Activated CD8-positive, alpha-beta memory T cell treated with anti-CD3 and anti-CD28 coated beads for 24 hours (primary cell): ENCODE results near the gene CCNT2.
"Not testable (repeated sequence)": the region's sequence is repeated elsewhere in the genome, so short reads cannot be mapped to it uniquely, and the experiment has no call there.

ENCODE experiments used
- DNase-seq: peaks from one replicate; pipeline ENCODE4 v3.0.0-alpha.2; 2020

The CCNT2 gene

DNA sequence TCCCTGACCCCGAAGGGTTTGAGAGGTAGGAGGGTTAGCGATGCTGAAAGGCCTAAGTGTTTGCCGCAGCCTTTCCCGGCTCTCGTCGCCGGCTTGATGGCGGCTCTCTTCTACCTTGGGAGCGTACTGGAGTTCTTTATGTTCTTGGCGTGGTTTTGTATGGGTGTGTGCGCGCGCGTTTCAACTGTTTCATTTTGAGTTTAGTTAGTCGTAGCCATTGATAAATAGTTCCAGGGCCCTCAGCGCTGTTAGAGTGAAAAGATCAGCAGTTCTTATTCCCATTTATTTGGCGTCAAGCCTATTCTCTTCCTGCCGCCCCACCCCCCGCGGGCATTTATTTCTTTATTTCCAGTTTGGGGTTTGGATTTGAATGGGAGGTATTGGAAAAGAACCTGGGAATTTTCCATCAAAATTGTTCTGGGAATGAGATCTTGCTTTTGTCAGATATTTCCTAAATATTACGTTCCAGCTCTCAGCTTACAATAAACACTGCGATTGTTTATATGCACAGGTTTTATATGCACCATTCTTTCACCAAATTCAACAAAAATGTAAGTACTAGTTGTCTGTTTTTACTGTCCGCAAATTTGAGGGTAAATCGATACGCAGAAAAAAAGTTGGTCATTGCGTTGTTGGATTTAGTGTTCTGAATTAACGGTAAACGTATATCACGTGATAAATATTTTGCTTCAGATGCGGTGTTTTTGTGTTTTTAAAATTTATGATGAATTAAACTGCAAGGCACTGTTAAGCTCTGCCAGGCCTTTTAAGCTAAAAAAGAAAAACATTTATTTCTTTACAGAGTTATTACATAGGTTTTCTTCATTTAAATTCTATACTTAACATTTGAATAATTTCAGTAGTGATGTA, 954 bp downstream of the CCNT2 start:
- no peak for DNase-seq

GRCh38 chr2:134924912-134925311, 6.3 kb downstream of the CCNT2 start:
- no peak for DNase-seq

DNA sequence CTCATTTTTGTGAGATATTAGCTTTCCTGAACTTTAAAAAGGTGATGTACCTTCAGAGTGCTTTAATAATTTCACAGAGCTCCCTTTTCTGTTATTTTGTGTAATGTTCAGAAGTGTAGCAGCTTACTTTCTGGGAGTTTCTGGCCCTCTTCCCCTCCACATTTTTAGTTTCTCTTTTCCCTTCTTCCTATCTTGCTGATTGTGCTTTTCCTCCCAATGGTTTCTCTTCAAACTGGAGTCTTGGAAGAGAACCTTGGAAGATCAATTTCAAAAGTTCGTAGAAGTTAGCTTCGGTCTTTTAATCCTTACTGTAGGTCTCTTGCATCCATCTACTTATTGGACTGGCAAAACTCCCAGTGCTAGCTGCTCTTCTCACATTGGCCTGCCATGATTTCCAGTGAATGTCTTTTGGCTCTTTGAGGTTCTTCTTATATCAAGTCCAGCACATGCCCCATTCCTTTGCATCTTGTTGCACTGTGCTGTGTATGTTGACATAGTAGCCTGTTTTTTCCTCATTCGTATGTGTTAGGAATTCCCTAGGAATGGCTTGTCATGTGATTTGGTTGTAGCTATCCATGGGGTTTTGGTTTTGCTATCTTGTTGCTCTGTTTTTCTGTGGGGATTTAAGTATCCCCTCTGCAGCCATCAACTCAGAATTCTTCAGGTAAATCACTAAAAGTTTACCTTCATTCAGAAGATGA, 7.8 kb downstream of the CCNT2 start:
- no peak for DNase-seq

DNA sequence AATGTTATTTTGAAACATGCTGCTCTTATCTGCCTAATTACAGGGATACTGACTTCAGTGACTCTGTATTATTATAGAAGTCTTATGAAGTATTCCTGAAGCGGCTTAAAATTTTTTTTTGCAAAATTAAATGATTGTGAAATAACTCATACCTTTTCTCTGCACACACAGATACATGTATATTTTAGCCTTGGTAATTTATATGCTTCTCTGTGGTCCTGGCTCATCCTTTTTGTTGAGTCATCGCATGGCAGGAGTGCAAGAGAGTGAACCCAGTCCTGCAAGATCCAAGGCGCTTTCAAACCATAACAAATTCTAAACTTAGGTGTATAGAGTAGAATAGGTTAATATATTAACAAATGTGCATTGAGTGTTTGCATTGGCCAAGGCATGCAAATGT, 8.6 kb downstream of the CCNT2 start:
- no peak for DNase-seq

DNA sequence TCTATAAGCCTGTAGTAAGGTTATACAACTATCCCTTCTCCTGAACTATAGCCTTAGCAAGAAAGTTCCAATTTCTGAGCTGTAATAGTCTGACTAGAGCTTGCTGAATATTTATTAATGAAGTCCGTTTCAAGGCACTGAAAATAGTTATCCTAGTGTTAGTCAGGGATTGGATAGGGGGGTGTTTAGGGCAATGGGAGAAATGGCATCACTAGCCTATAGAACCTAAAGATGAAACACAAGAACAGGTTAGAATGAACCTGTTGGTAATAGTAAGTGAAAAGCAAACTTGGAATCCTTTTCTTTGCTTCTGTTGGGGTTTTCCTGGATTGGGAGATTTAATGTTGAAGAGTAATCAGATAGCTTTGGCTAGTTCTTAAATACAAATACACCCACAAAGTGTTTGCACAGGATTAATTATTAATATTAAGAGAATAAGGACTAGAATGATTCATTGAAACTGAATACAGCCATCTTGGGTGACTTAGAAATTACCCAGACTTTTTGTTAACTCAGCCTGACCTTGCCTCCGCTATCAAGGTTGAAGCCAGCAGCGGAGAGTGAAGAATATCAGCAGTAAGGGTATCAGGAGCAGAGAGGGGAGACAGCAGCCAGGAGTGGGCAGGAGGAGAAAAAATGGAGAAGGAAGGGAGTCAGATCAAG, 14.4 kb downstream of the CCNT2 start:
- no peak for DNase-seq

DNA sequence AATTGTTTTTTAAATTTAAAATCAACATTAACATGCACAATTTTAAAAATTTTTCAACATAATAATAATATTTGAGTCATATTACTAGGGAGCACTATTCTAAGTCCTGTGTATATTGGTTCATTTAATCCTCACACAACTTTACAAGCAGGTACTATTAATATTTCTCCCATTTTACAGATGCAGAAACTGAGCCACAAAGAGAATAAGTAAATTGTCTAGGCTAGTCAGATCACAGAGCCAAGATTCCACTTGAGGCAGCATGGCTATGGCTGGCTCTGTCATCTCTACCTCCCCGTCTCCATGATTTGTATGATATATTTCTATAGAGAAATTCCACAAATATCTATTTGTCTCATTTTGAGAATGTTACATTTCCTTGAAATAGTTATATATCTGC, 15.1 kb downstream of the CCNT2 start:
- no peak for DNase-seq

GRCh38 chr2:134934150-134934549, 15.5 kb downstream of the CCNT2 start:
- no peak for DNase-seq

GRCh38 chr2:134934641-134935040, 16.0 kb downstream of the CCNT2 start:
- DNase-seq, result no peak

DNA sequence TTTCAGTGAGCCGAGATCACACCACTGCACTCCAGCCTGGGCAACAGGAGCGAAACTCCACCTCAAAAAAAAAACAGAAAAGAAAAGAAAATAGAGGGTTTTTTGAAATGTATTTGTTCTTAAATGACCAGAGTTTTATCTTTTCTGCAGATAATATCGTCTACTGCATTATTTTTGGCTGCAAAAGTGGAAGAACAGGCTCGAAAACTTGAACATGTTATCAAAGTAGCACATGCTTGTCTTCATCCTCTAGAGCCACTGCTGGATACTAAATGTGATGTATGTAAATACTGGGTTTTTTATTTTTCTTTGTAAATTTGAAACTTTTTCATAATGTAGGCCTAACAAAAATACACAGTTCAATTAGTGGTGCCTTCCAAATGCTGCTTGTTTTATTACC, 18.1 kb downstream of the CCNT2 start:
- DNase-seq, result no peak

- no peak for DNase-seq
These were observed 24.9 kb downstream of the CCNT2 start for GRCh38 chr2:134943540-134943939.

DNA sequence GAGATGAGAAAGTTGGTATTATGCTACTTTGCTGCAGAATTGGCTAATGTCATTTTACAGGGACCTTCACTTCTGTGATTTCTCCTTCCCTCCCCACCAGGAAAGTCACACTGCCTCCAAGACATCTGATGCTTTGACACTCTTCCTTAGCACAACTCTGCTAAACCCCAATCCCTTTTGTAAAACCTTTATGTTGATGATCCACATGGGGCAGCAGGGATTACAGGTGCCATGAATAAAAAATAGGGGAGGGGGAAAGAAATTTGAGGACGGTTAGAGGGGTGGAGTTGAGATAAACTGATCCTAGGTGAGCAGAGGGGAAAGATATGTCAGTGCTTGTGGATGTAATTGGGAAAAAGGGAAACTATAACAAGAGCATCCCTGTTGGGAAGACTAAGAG, 26.4 kb downstream of the CCNT2 start:
- no peak for DNase-seq

- no peak for DNase-seq
These were observed 27.5 kb downstream of the CCNT2 start for GRCh38 chr2:134946073-134946472.

DNA sequence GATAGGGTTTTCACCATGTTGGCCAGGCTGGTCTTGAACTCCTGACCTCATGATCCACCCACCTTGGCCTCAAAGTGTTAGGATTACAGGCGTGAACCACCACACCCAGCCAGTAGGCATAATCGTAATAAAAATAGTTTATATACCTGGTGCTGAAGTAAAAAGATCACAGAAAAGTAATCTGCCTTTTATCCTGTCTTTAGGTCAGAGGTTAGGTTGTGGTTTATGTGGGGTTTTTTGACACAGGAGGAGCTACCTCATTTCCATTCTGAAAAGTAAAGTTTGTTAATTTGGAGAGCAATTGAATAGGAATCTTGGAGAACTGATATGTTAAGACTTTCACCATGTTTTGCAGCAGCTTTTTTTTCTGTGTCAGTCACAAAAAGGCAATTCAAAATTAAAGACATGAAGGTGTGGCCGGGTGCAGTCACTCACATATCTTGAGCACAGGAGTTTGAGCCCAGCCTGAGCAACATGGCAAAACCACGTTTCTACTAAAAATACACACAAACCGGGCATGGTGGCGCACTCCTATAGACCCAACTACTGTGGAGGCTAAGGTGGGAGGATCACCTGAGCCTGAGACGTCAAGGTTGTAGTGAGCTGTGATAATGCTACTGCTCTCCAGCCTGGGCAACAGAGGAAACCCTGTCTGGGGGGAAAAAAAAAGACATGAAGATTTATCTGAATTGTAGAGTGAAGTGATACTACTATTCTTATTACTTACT, 31.5 kb downstream of the CCNT2 start:
- DNase-seq, result no peak

GRCh38 chr2:134950886-134951285, 32.3 kb downstream of the CCNT2 start:
- DNase-seq, result no peak

- no peak for DNase-seq
These were observed 34.0 kb downstream of the CCNT2 start for GRCh38 chr2:134952608-134953007.

GRCh38 chr2:134954065-134954464, 35.4 kb downstream of the CCNT2 start:
- DNase-seq, result no peak

- DNase-seq, result no peak
These were observed 37.1 kb downstream of the CCNT2 start for GRCh38 chr2:134955744-134956143.

GRCh38 chr2:134957477-134957876, 38.9 kb downstream of the CCNT2 start:
- no peak for DNase-seq

DNA sequence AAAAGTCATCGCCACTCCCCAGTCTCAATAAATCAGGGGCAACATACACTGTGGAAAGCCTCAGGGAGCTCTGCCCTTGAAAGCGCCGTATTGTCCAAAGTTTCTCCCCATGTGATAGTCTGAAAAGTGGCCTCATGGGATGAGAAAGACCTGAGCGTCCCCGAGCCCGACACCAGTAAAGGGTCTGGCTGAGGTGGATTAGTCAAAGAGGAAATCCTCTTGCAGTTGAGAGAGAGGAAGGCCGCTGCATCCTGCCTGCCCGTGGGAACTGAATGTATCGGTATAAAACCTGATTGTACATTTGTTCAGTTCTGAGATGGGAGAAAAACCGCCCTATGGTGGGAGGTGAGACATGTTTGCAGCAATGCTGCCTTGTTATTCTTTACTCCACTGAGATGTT, 48.5 kb downstream of the CCNT2 start:
- DNase-seq, result not testable (repeated sequence)

GRCh38 chr2:134973241-134974138, 54.9 kb downstream of the CCNT2 start:
- no peak for DNase-seq

DNA sequence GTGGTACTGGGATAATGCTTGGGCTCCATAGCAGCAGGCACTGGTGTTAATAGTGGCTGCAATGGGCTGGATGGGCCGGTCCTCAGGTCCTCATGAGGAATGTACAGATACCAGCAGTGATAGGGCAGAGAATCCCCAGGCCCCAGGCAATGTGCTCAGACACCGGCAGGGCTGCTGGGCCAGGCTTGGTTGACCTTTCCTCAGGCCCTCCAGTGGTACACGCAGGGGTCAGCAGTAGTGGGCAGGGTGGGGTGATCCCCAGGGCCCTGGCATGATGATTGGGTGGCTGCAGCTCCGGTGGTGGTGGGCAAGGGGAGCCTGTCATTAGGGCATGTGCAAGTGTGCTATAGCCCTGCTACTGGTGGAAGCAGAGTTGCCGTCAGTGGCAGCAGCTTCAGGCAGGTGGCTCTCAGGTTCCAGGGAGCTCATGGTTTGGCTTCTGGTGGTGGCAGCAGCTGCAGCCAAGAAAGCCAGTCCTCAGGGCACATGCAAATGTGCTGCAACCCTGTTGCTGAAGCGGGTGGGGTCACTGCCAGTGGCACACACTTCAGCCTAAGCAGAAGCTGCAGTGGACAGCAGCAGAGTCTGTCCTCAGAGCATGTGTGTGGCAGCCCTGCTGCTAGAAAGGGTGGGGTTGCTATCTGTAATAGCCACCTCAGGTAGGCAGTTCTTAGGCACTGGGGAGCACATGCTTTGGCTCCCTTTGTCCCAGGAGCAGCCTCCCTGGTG, 56.8 kb downstream of the CCNT2 start:
- no peak for DNase-seq
